ENCODE measurements around the gene H2BK1. TPM values are rescaled to one million over a fixed set of nuclear protein-coding genes. Genes with fewer than 3 reads are reported as not detected.

The H2BK1 gene
- total and polyA plus RNA-seq, 2 of the 13 experiments (the other 11 are each of a cell fraction or from before 2014, with no cell fraction given), result not detected

GRCh38 chr7:151232091-151232916 lies 22.0 kb upstream of the H2BK1 start, which contains the start of gene CHPF2 (continued):
- TF ChIP-seq ZBED4 (CRISPR knock-in tag; IDR thresholded peaks at IDR 0.05; ENCODE audit: borderline replicate concordance) (no peak), ELF3 (CRISPR knock-in tag; IDR thresholded peaks at IDR 0.05) (peak; percentile 78), ZNF367 (CRISPR knock-in tag; IDR thresholded peaks at IDR 0.05; ENCODE audit: borderline replicate concordance) (no peak), ZNF143 (CRISPR knock-in tag; IDR thresholded peaks at IDR 0.05) (peak; percentile 65), GATA4 (IDR thresholded peaks at IDR 0.05; ENCODE audit: borderline replicate concordance, low read depth) (no peak), MEIS1 (CRISPR knock-in tag; IDR thresholded peaks at IDR 0.05; ENCODE audit: borderline replicate concordance) (peak; percentile 48; the same call in 1 of the 2 replicates), ZNF362 (CRISPR knock-in tag; IDR thresholded peaks at IDR 0.05; ENCODE audit: borderline replicate concordance) (no peak), ZNF142 (CRISPR knock-in tag; IDR thresholded peaks at IDR 0.05) (peak; percentile 25; the same call in 1 of the 2 replicates), KAT8 (CRISPR knock-in tag; IDR thresholded peaks at IDR 0.05) (peak; percentile 89), IRX3 (CRISPR knock-in tag; IDR thresholded peaks at IDR 0.05; ENCODE audit: borderline replicate concordance, low read depth) (no peak), FOSL1 (CRISPR knock-in tag; IDR thresholded peaks at IDR 0.05; ENCODE audit: borderline replicate concordance) (no peak), GTF2F1 (IDR thresholded peaks at IDR 0.05; ENCODE audit: low read length) (no peak), IKZF1 (IDR thresholded peaks at IDR 0.05) (no peak), MIER2 (CRISPR knock-in tag; IDR thresholded peaks at IDR 0.05) (no peak), ERF (CRISPR knock-in tag; IDR thresholded peaks at IDR 0.05) (no peak)
- TF ChIP-seq, protein P1, sequence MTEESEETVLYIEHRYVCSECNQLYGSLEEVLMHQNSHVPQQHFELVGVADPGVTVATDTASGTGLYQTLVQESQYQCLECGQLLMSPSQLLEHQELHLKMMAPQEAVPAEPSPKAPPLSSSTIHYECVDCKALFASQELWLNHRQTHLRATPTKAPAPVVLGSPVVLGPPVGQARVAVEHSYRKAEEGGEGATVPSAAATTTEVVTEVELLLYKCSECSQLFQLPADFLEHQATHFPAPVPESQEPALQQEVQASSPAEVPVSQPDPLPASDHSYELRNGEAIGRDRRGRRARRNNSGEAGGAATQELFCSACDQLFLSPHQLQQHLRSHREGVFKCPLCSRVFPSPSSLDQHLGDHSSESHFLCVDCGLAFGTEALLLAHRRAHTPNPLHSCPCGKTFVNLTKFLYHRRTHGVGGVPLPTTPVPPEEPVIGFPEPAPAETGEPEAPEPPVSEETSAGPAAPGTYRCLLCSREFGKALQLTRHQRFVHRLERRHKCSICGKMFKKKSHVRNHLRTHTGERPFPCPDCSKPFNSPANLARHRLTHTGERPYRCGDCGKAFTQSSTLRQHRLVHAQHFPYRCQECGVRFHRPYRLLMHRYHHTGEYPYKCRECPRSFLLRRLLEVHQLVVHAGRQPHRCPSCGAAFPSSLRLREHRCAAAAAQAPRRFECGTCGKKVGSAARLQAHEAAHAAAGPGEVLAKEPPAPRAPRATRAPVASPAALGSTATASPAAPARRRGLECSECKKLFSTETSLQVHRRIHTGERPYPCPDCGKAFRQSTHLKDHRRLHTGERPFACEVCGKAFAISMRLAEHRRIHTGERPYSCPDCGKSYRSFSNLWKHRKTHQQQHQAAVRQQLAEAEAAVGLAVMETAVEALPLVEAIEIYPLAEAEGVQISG (CRISPR knock-in tag; IDR thresholded peaks at IDR 0.05), result peak; percentile 100
